GM12878 (cell line): ENCODE data around the gene KPNA3. TPM values are rescaled to one million over a fixed set of nuclear protein-coding genes. Genes with fewer than 3 reads are reported as not detected.

Experiments
- ATAC-seq: fragments of 200-7000 bp; cut with Tn5 transposase; 3 replicates; pipeline ENCODE4 v1.9.1; 2020; ENCODE audit warnings: mild to moderate bottlenecking, moderate library complexity
- BruUV-seq: library from RNA; stranded (reverse); fragments of 400-500 nt; replicated peaks from 2 replicates; lab custom pipeline; 2021; lab: Mats Ljungman, UMichigan
- CTCF ChIA-PET: fragments of 300-600 bp; sonication (Branson Sonifier 250); formaldehyde crosslinking; extraction: SDS; loops from one replicate; lab custom pipeline; 2021; ENCODE audit warnings: inconsistent platforms; lab: Yijun Ruan, JAX
- POLR2A ChIA-PET: fragments of 350-600 bp; formaldehyde crosslinking; extraction: SDS; loops from one replicate; lab custom pipeline; 2021; ENCODE audit warnings: inconsistent platforms; lab: Charles Lee
- RAD21 ChIA-PET: fragments of 300-600 bp; sonication (Branson Sonifier 250); formaldehyde crosslinking; loops from one replicate; lab custom pipeline; 2023; ENCODE audit warnings: antibody characterized with exemption; ENCODE audit not compliant: unreplicated experiment; lab: Charles Lee
- SMC1A ChIA-PET: fragments of 300-600 bp; sonication (Branson Sonifier 250); formaldehyde crosslinking; loops from one replicate; lab custom pipeline; 2023; ENCODE audit not compliant: unreplicated experiment, uncharacterized antibody; lab: Charles Lee
- DNase-seq: peaks from one replicate; pipeline ENCODE4 v3.0.0-alpha.2; 2011; ENCODE audit warnings: low read depth, low spot score
- FAIRE-seq: peaks from 3 replicates; lab custom pipeline; 2011; peaks lifted over from hg19 to GRCh38; lab: Jason Lieb, UNC
- H2AFZ ChIP-seq: 2 replicates; pipeline ENCODE4 v1.6.0; 2011; ENCODE audit warnings: low read depth, low read length, control low read depth; ENCODE audit not compliant: control insufficient read depth
- H3K27ac ChIP-seq: 2 replicates; pipeline ENCODE4 v1.5.1; 2011; ENCODE audit warnings: control low read depth; ENCODE audit not compliant: control insufficient read depth, insufficient read depth
- H3K27me3 ChIP-seq, 2 experiments: replicated peaks in 1 of 2; 2 replicates each; pipeline versions ENCODE4 v1.6.0 to v1.6.1; 2011; ENCODE audit warnings: low read length in 1 of 2; ENCODE audit not compliant: control insufficient read depth in 2 of 2, insufficient read depth in 2 of 2
- H3K36me3 ChIP-seq, 2 experiments: 2 replicates each; pipeline ENCODE4 v1.5.1; 2011; ENCODE audit warnings: low read length in 1 of 2; ENCODE audit not compliant: control insufficient read depth in 2 of 2, insufficient read depth in 2 of 2
- H3K4me1 ChIP-seq: 2 replicates; pipeline ENCODE4 v1.6.1; 2011; ENCODE audit warnings: mild to moderate bottlenecking, low read length, moderate library complexity, mixed read lengths; ENCODE audit not compliant: control insufficient read depth, insufficient read depth
- H3K4me2 ChIP-seq: 2 replicates; pipeline ENCODE4 v1.6.0; 2011; ENCODE audit warnings: control low read depth; ENCODE audit not compliant: control insufficient read depth, insufficient read depth
- H3K4me3 ChIP-seq: fragments of 200-600 bp; sonication (generic); 2 replicates; pipeline ENCODE4 v1.5.1; 2016
- H3K79me2 ChIP-seq: 2 replicates; pipeline ENCODE4 v1.6.0; 2011; ENCODE audit warnings: low read length; ENCODE audit not compliant: control insufficient read depth, insufficient read depth
- H3K9ac ChIP-seq: 2 replicates; pipeline ENCODE4 v1.8.0; 2011; ENCODE audit warnings: low read length, control low read depth, mixed read lengths; ENCODE audit not compliant: control insufficient read depth, insufficient read depth
- H3K9me3 ChIP-seq: replicated peaks from 3 replicates; pipeline ENCODE4 v1.5.1; 2011; ENCODE audit warnings: mild to moderate bottlenecking, low read length; ENCODE audit not compliant: control insufficient read depth, insufficient read depth
- H4K20me1 ChIP-seq: 2 replicates; pipeline ENCODE4 v1.6.0; 2011; ENCODE audit not compliant: control insufficient read depth, insufficient read depth
- CEBPZ ChIP-seq: fragments of 150-350 bp; IDR thresholded peaks from 2 replicates; pipeline ENCODE4 v1.6.1; 2016; ENCODE audit warnings: low read depth, low read length
- HCFC1 ChIP-seq: fragments of 150-350 bp; IDR thresholded peaks from 2 replicates; pipeline ENCODE4 v1.6.1; 2014; ENCODE audit warnings: low read length
- JUNB ChIP-seq: IDR thresholded peaks from 2 replicates; pipeline ENCODE4 v1.6.1; 2016; ENCODE audit warnings: antibody characterized with exemption, mild to moderate bottlenecking
- KLF5 ChIP-seq: fragments of 450-650 bp; IDR thresholded peaks from 2 replicates; pipeline ENCODE4 v1.6.1; 2014; ENCODE audit warnings: mild to moderate bottlenecking; ENCODE audit not compliant: partially characterized antibody
- MXI1 ChIP-seq: fragments of 150-350 bp; IDR thresholded peaks from 2 replicates; pipeline ENCODE4 v1.6.1; 2011; ENCODE audit warnings: low read depth, mild to moderate bottlenecking, inconsistent platforms, low read length, improper control_type of control experiment
- NFYA ChIP-seq: IDR thresholded peaks from 2 replicates; pipeline ENCODE4 v1.6.1; 2011; ENCODE audit warnings: low read depth, mild to moderate bottlenecking, low read length, improper control_type of control experiment, borderline replicate concordance
- SMAD1 ChIP-seq: fragments of 450-650 bp; IDR thresholded peaks from 2 replicates; pipeline ENCODE4 v1.6.1; 2018; ENCODE audit warnings: mild to moderate bottlenecking, low read depth; ENCODE audit not compliant: partially characterized antibody
- ZNF622 ChIP-seq: fragments of 450-650 bp; IDR thresholded peaks from 2 replicates; pipeline ENCODE4 v1.6.1; 2017; ENCODE audit warnings: mild to moderate bottlenecking, inconsistent platforms
- WGBS: methylation state at CpG from one replicate; pipeline ENCODE4 v1.1.6; 2016; ENCODE audit warnings: low lambda C conversion rate; ENCODE audit not compliant: insufficient replicate concordance, insufficient coverage; ENCODE audit errors: missing lambda C conversion rate; 5-methylcytosine and 5-hydroxymethylcytosine counted together
- in situ Hi-C: fragments of 300-500 bp; cut with MboI; formaldehyde crosslinking; loops from 9 replicates; pipeline ENCODE4 v1.14.3; 2018; ENCODE audit warnings: mixed read lengths
- intact Hi-C: fragments of 100-400 bp; cut with micrococcal nuclease; formaldehyde crosslinking; loops from one replicate; pipeline ENCODE4 v1.14.2; 2022; ENCODE audit not compliant: unreplicated experiment
- polyA plus RNA-seq, 11 experiments: library from polyadenylated mRNA; depleted of rRNA in 4 of 11; unstranded in 6 of 11; stranded (reverse) in 5 of 11; fragments of >200 nt; fragmentation: Nextera tagmentation in 4 of 11; fragmentation: Illumina TruSeq in 1 of 11; extraction: Ambion mirVana in 4 of 11; extraction: Trizol in 1 of 11; gene quantifications; 1 replicate in 1 of 11; 2 replicates in 10 of 11; pipeline versions ENCODE4 v1.2.1 to v1.2.3, GENCODE V29; 2011 to 2016; ENCODE audit warnings: inconsistent platforms in 2 of 11, missing spikeins in 2 of 11, low read depth in 1 of 11
- total RNA-seq, 4 experiments: library from RNA; depleted of rRNA in 3 of 4; stranded (reverse); fragments of >200 nt in 3 of 4; fragmentation: Illumina TruSeq in 1 of 4; extraction: Trizol in 1 of 4; gene quantifications; 2 replicates each; pipeline versions ENCODE4 v1.2.1 to v1.2.3, GENCODE V29; 2013 to 2021

KPNA3 gene
- total and polyA plus RNA-seq, 10 of the 15 experiments (the other 5 are each of a cell fraction or from before 2014, with no cell fraction given): 23.3 to 50.5 (median 31.1) TPM

- no peak for TF ChIP-seq CEBPZ
- no peak for TF ChIP-seq ZNF622
- no peak for TF ChIP-seq HCFC1
Observed at GRCh38 chr13:49754146-49754545, 38.3 kb downstream of the KPNA3 start (continued).

- Histone ChIP-seq H3K4me2 (no peak overlapping the region), H3K9ac (no peak overlapping the region), H3K4me3 (no peak overlapping the region), H2AFZ (no peak overlapping the region), H3K27ac (no peak overlapping the region), H3K4me1 (no peaks in the 10 kb centered on the region), H3K79me2 (peaks cover 23% of the 10 kb centered on the region), H3K36me3 (peaks cover 0 to 3% of the 10 kb centered on the region in 2 experiments; a peak in 2 of 4 replicates), H3K9me3 (no peaks in the 10 kb centered on the region; the same call in 2 of the 3 replicates), H4K20me1 (no peaks in the 10 kb centered on the region), H3K27me3 (no peaks in the 10 kb centered on the region)
- intact Hi-C loops (no loop called here), in situ Hi-C loops (no loop called here)
- POLR2A ChIA-PET: interaction anchor here (1.3 kb wide), 1 partner anchor 10 kb away, joined by 3 read pairs; no protein-coding TSS in a partner anchor
- CTCF ChIA-PET: no interaction called here
- FAIRE-seq: no peak
- ATAC-seq: no peak
- no peak for DNase-seq
- SMC1A ChIA-PET: no interaction called here
- TF ChIP-seq KLF5 (no peak), NFYA (no peak), MXI1 (no peak), JUNB (no peak), SMAD1 (no peak)
- 81% methylated on average over 2 of the region's 2 CpGs for WGBS
- BruUV-seq: no TSS peak
- RAD21 ChIA-PET: no interaction called here
Observed at GRCh38 chr13:49749848-49750247, 42.6 kb downstream of the KPNA3 start.
